Stimulated activated naive CD8-positive, alpha-beta T cell treated with anti-CD3 and anti-CD28 coated beads, Interleukin-15, Interleukin-2, amounts not matched to agents 100 ng/mL and 50 ng/mL, for 24 hours (primary cell): Measurements from ENCODE around the gene B3GNT4.
A peak's percentile ranks its signal among the peaks of the same experiment; 100 is the strongest.
"Not testable (repeated sequence)": the region's sequence is repeated elsewhere in the genome, so short reads cannot be mapped to it uniquely, and the experiment has no call there.

Experiments used
- H3K27ac Mint-ChIP-seq: one replicate; pipeline ENCODE4 v1.8.0; 2021; ENCODE audit warnings: mild to moderate bottlenecking, mixed read lengths
- H3K27me3 Mint-ChIP-seq: one replicate; pipeline ENCODE4 v1.8.0; 2021; ENCODE audit warnings: mixed read lengths
- H3K36me3 Mint-ChIP-seq: one replicate; pipeline ENCODE4 v1.8.0; 2021; ENCODE audit warnings: low read depth, mixed read lengths
- H3K4me1 Mint-ChIP-seq: one replicate; pipeline ENCODE4 v1.8.0; 2021; ENCODE audit warnings: low read depth, mixed read lengths
- H3K4me3 Mint-ChIP-seq: one replicate; pipeline ENCODE4 v1.8.0; 2021; ENCODE audit warnings: mild to moderate bottlenecking, mixed read lengths
- H3K9me3 Mint-ChIP-seq: one replicate; pipeline ENCODE4 v1.8.0; 2021; ENCODE audit warnings: mixed read lengths

B3GNT4 gene

GRCh38 chr12:122176473-122176872 lies 27.0 kb upstream of the B3GNT4 start:
- not testable (repeated sequence) for H3K9me3 Mint-ChIP-seq, H3K36me3 Mint-ChIP-seq, H3K27ac Mint-ChIP-seq, H3K27me3 Mint-ChIP-seq, H3K4me3 Mint-ChIP-seq
- peaks cover 17% of the 10 kb centered on the region for H3K4me1 Mint-ChIP-seq

- H3K36me3 Mint-ChIP-seq, result no peaks in the 10 kb centered on the region
- peaks cover 12% of the 10 kb centered on the region for H3K27me3 Mint-ChIP-seq
- no peak within 1 kb of the TSS for H3K27ac Mint-ChIP-seq
- H3K9me3 Mint-ChIP-seq, result no peaks in the 10 kb centered on the region
- H3K4me1 Mint-ChIP-seq, result peaks cover 19% of the 10 kb centered on the region
- peak within 1 kb of the TSS; percentile 71 for H3K4me3 Mint-ChIP-seq
These were observed 20.5 kb upstream of the B3GNT4 start, which contains the start of gene LRRC43 for GRCh38 chr12:122182887-122183587. Gene LRRC43, plus strand, starts transcription at chr12:122183123. Its CDS starts 22 bp downstream, at chr12:122183145.

- Mint-ChIP-seq H3K36me3 (no peaks in the 10 kb centered on the region), H3K4me1 (peaks cover 19% of the 10 kb centered on the region), H3K27me3 (peaks cover 12% of the 10 kb centered on the region), H3K4me3 (peak overlapping the region; percentile 51), H3K9me3 (no peaks in the 10 kb centered on the region), H3K27ac (no peak overlapping the region)
These were observed 19.9 kb upstream of the B3GNT4 start for GRCh38 chr12:122183588-122183940.

GRCh38 chr12:122184517-122184916 lies 19.0 kb upstream of the B3GNT4 start:
- no peaks in the 10 kb centered on the region for H3K36me3 Mint-ChIP-seq
- peaks cover 12% of the 10 kb centered on the region for H3K27me3 Mint-ChIP-seq
- H3K4me3 Mint-ChIP-seq, result peak overlapping the region; percentile 44
- no peaks in the 10 kb centered on the region for H3K9me3 Mint-ChIP-seq
- peaks cover 19% of the 10 kb centered on the region for H3K4me1 Mint-ChIP-seq
- H3K27ac Mint-ChIP-seq, result no peak overlapping the region

- H3K4me1 Mint-ChIP-seq, result peaks cover 16% of the 10 kb centered on the region
- H3K9me3 Mint-ChIP-seq, result no peaks in the 10 kb centered on the region
- peaks cover 12% of the 10 kb centered on the region for H3K27me3 Mint-ChIP-seq
- no peak overlapping the region for H3K4me3 Mint-ChIP-seq
- no peaks in the 10 kb centered on the region for H3K36me3 Mint-ChIP-seq
- no peak overlapping the region for H3K27ac Mint-ChIP-seq
These were observed 18.4 kb upstream of the B3GNT4 start for GRCh38 chr12:122185079-122185478.

- peaks cover 15% of the 10 kb centered on the region for H3K4me1 Mint-ChIP-seq
- no peaks in the 10 kb centered on the region for H3K36me3 Mint-ChIP-seq
- H3K9me3 Mint-ChIP-seq, result no peaks in the 10 kb centered on the region
- H3K27me3 Mint-ChIP-seq, result peaks cover 12% of the 10 kb centered on the region
- H3K27ac Mint-ChIP-seq, result no peak overlapping the region
- H3K4me3 Mint-ChIP-seq, result no peak overlapping the region
These were observed 17.9 kb upstream of the B3GNT4 start for GRCh38 chr12:122185494-122186082.

GRCh38 chr12:122187466-122187865 lies 16.0 kb upstream of the B3GNT4 start:
- no peak overlapping the region for H3K27ac Mint-ChIP-seq
- peaks cover 9% of the 10 kb centered on the region for H3K27me3 Mint-ChIP-seq
- H3K4me1 Mint-ChIP-seq, result peaks cover 15% of the 10 kb centered on the region
- no peaks in the 10 kb centered on the region for H3K9me3 Mint-ChIP-seq
- no peak overlapping the region for H3K4me3 Mint-ChIP-seq
- no peaks in the 10 kb centered on the region for H3K36me3 Mint-ChIP-seq

- no peaks in the 10 kb centered on the region for H3K36me3 Mint-ChIP-seq
- H3K9me3 Mint-ChIP-seq, result no peaks in the 10 kb centered on the region
- no peak overlapping the region for H3K4me3 Mint-ChIP-seq
- no peak overlapping the region for H3K27ac Mint-ChIP-seq
- H3K27me3 Mint-ChIP-seq, result no peaks in the 10 kb centered on the region
- H3K4me1 Mint-ChIP-seq, result peaks cover under 1% of the 10 kb centered on the region
These were observed 13.7 kb upstream of the B3GNT4 start for GRCh38 chr12:122189626-122190475.

- Mint-ChIP-seq H3K9me3 (peaks cover 6% of the 10 kb centered on the region), H3K27ac (no peak overlapping the region), H3K27me3 (no peaks in the 10 kb centered on the region), H3K4me1 (no peaks in the 10 kb centered on the region), H3K36me3 (no peaks in the 10 kb centered on the region), H3K4me3 (no peak overlapping the region)
These were observed 12.5 kb upstream of the B3GNT4 start for GRCh38 chr12:122190842-122191668.

GRCh38 chr12:122192441-122192840 lies 11.1 kb upstream of the B3GNT4 start:
- H3K4me1 Mint-ChIP-seq, result peaks cover 2% of the 10 kb centered on the region
- H3K27ac Mint-ChIP-seq, result no peak overlapping the region
- H3K9me3 Mint-ChIP-seq, result peaks cover 6% of the 10 kb centered on the region
- H3K36me3 Mint-ChIP-seq, result no peaks in the 10 kb centered on the region
- H3K27me3 Mint-ChIP-seq, result peaks cover 2% of the 10 kb centered on the region
- no peak overlapping the region for H3K4me3 Mint-ChIP-seq

GRCh38 chr12:122194804-122195203 lies 8.7 kb upstream of the B3GNT4 start:
- Mint-ChIP-seq H3K27me3 (peaks cover 14% of the 10 kb centered on the region), H3K36me3 (no peaks in the 10 kb centered on the region), H3K4me3 (no peak overlapping the region), H3K9me3 (peaks cover 6% of the 10 kb centered on the region), H3K4me1 (peaks cover 12% of the 10 kb centered on the region), H3K27ac (no peak overlapping the region)

- Mint-ChIP-seq H3K4me3 (no peak overlapping the region), H3K4me1 (peaks cover 12% of the 10 kb centered on the region), H3K27ac (no peak overlapping the region), H3K36me3 (no peaks in the 10 kb centered on the region), H3K27me3 (peaks cover 19% of the 10 kb centered on the region), H3K9me3 (peaks cover 6% of the 10 kb centered on the region)
These were observed 8.1 kb upstream of the B3GNT4 start for GRCh38 chr12:122195405-122195804.

- H3K27me3 Mint-ChIP-seq, result peaks cover 27% of the 10 kb centered on the region
- no peaks in the 10 kb centered on the region for H3K36me3 Mint-ChIP-seq
- H3K4me1 Mint-ChIP-seq, result peaks cover 15% of the 10 kb centered on the region
- peaks cover 6% of the 10 kb centered on the region for H3K9me3 Mint-ChIP-seq
- H3K4me3 Mint-ChIP-seq, result no peak overlapping the region
- peak overlapping the region; percentile 59 for H3K27ac Mint-ChIP-seq
These were observed 5.9 kb upstream of the B3GNT4 start for GRCh38 chr12:122197612-122197966.

- Mint-ChIP-seq H3K27me3 (peaks cover 33% of the 10 kb centered on the region), H3K4me3 (no peak overlapping the region), H3K4me1 (peaks cover 19% of the 10 kb centered on the region), H3K9me3 (peaks cover 6% of the 10 kb centered on the region), H3K36me3 (no peaks in the 10 kb centered on the region), H3K27ac (no peak overlapping the region)
These were observed 3.8 kb upstream of the B3GNT4 start for GRCh38 chr12:122199484-122200355.
